ENCODE data around the gene NCBP3. TPM values are rescaled to one million over a fixed set of nuclear protein-coding genes. Genes with fewer than 3 reads are reported as not detected.
A peak's percentile ranks its signal among the peaks of the same experiment; 100 is the strongest.

NCBP3 gene
- total and polyA plus RNA-seq, 9 of the 15 experiments (the other 6 are each of a cell fraction or from before 2014, with no cell fraction given): 3.1 to 25.5 (median 20.5) TPM

DNA sequence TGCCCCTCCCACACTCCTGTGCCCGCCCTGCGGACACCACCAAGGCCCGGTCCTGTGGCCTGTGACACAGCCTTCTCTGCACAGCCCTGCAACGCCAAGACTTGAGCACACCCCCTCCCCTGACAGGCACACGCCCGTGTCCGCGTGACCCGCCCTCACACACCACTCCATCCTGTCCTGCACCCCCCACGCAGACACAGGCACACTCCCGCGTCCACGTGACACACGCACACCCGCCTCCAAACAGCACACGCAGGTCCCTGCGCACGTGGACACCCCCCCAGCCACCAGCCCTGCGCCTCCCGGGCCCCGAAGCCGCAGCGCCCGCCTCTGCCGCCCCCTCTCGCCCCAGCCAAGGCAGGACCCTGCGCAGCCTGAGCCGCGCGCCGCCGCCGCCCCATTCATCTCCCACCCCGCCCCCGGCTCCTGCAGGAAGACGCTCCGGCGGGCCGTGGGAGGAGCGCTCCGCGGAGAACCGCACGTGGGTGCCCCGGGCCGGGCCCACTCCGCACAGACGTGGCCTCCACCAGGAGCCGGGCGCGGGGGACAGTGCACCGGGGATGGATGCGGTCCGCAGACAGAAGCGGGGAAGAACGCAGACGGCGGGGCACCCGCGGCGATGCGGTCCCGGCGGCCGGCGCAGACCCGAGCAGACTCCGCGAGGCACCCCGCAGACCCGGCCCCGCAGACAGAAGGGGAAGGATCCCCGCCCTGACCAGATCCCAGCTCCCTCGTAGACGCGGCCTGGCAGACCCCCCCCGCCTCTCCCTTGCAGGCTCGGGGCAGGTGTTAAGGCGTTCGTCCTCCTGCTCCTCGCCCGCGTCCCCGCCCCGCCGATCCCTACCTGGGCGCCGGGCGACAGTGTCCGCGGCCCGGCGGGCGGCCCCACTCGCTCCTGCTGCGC, 46.3 kb upstream of the NCBP3 start (continued):
- TF ChIP-seq, protein P1, sequence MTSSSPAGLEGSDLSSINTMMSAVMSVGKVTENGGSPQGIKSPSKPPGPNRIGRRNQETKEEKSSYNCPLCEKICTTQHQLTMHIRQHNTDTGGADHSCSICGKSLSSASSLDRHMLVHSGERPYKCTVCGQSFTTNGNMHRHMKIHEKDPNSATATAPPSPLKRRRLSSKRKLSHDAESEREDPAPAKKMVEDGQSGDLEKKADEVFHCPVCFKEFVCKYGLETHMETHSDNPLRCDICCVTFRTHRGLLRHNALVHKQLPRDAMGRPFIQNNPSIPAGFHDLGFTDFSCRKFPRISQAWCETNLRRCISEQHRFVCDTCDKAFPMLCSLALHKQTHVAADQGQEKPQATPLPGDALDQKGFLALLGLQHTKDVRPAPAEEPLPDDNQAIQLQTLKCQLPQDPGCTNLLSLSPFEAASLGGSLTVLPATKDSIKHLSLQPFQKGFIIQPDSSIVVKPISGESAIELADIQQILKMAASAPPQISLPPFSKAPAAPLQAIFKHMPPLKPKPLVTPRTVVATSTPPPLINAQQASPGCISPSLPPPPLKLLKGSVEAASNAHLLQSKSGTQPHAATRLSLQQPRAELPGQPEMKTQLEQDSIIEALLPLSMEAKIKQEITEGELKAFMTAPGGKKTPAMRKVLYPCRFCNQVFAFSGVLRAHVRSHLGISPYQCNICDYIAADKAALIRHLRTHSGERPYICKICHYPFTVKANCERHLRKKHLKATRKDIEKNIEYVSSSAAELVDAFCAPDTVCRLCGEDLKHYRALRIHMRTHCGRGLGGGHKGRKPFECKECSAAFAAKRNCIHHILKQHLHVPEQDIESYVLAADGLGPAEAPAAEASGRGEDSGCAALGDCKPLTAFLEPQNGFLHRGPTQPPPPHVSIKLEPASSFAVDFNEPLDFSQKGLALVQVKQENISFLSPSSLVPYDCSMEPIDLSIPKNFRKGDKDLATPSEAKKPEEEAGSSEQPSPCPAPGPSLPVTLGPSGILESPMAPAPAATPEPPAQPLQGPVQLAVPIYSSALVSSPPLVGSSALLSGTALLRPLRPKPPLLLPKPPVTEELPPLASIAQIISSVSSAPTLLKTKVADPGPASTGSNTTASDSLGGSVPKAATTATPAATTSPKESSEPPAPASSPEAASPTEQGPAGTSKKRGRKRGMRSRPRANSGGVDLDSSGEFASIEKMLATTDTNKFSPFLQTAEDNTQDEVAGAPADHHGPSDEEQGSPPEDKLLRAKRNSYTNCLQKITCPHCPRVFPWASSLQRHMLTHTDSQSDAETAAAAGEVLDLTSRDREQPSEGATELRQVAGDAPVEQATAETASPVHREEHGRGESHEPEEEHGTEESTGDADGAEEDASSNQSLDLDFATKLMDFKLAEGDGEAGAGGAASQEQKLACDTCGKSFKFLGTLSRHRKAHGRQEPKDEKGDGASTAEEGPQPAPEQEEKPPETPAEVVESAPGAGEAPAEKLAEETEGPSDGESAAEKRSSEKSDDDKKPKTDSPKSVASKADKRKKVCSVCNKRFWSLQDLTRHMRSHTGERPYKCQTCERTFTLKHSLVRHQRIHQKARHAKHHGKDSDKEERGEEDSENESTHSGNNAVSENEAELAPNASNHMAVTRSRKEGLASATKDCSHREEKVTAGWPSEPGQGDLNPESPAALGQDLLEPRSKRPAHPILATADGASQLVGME (CRISPR knock-in tag; IDR thresholded peaks at IDR 0.05): no peak
- TF ChIP-seq ZNF212 (CRISPR knock-in tag; IDR thresholded peaks at IDR 0.05): no peak
- no peak for TF ChIP-seq TBP (optimal IDR thresholded peaks at IDR 0.05; ENCODE audit: low read depth, low read length)
- TF ChIP-seq, protein P2, sequence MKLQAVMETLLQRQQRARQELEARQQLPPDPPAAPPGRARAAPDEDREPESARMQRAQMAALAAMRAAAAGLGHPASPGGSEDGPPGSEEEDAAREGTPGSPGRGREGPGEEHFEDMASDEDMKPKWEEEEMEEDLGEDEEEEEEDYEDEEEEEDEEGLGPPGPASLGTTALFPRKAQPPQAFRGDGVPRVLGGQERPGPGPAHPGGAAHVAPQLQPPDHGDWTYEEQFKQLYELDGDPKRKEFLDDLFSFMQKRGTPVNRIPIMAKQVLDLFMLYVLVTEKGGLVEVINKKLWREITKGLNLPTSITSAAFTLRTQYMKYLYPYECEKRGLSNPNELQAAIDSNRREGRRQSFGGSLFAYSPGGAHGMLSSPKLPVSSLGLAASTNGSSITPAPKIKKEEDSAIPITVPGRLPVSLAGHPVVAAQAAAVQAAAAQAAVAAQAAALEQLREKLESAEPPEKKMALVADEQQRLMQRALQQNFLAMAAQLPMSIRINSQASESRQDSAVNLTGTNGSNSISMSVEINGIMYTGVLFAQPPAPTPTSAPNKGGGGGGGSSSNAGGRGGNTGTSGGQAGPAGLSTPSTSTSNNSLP (IDR thresholded peaks at IDR 0.05; ENCODE audit: borderline replicate concordance, low read depth, low read length): no peak
- TF ChIP-seq MTA2 (IDR thresholded peaks at IDR 0.05; ENCODE audit: low read depth): no peak
- TF ChIP-seq ZNF165 (CRISPR knock-in tag; IDR thresholded peaks at IDR 0.05; ENCODE audit: borderline replicate concordance): no peak
- peak; percentile 13; the same call in 1 of the 2 replicates for TF ChIP-seq CREM (IDR thresholded peaks at IDR 0.05; ENCODE audit: low read depth)
- no peak for TF ChIP-seq KAT8 (IDR thresholded peaks at IDR 0.05; ENCODE audit: low read depth)
- TF ChIP-seq MEF2D (tag; conservative IDR thresholded peaks at IDR 0.05; ENCODE audit: low read depth): no peak
- TF ChIP-seq ZNF436 (CRISPR knock-in tag; IDR thresholded peaks at IDR 0.05): no peak
- no peak for TF ChIP-seq SRF (CRISPR knock-in tag; IDR thresholded peaks at IDR 0.05)
- TF ChIP-seq TSC22D4 (tag; IDR thresholded peaks at IDR 0.05): no peak
- TF ChIP-seq BACH1 (tag; IDR thresholded peaks at IDR 0.05): no peak
- no peak for TF ChIP-seq NR3C1 (CRISPR knock-in tag; IDR thresholded peaks at IDR 0.05)
- TF ChIP-seq FOXJ2 (tag; IDR thresholded peaks at IDR 0.05): no peak
- TF ChIP-seq NFXL1 (CRISPR knock-in tag; IDR thresholded peaks at IDR 0.05): no peak
- TF ChIP-seq SREBF1 (IDR thresholded peaks at IDR 0.05; ENCODE audit: borderline replicate concordance, low read depth, low read length): no peak
- TF ChIP-seq, protein P3, sequence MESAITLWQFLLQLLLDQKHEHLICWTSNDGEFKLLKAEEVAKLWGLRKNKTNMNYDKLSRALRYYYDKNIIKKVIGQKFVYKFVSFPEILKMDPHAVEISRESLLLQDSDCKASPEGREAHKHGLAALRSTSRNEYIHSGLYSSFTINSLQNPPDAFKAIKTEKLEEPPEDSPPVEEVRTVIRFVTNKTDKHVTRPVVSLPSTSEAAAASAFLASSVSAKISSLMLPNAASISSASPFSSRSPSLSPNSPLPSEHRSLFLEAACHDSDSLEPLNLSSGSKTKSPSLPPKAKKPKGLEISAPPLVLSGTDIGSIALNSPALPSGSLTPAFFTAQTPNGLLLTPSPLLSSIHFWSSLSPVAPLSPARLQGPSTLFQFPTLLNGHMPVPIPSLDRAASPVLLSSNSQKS (CRISPR knock-in tag; IDR thresholded peaks at IDR 0.05): no peak
- no peak for TF ChIP-seq LARP7 (IDR thresholded peaks at IDR 0.05)
- TF ChIP-seq ZNF766 (CRISPR knock-in tag; conservative IDR thresholded peaks at IDR 0.05): no peak
- no peak for TF ChIP-seq GATAD2A (IDR thresholded peaks at IDR 0.05)
- TF ChIP-seq ASH1L (IDR thresholded peaks at IDR 0.05; ENCODE audit: borderline replicate concordance, low read depth, partially characterized antibody): no peak
